C4-2B (cell line): Measurements from ENCODE around the gene CHCHD6.

Source experiments
- CTCF ChIP-seq: fragments of 450-650 bp; conservative IDR thresholded peaks from 2 replicates; pipeline ENCODE4 v1.5.1; 2017; ENCODE audit warnings: mild to moderate bottlenecking
- ZFX ChIP-seq: fragments of 450-650 bp; IDR thresholded peaks from 2 replicates; pipeline ENCODE4 v1.6.1; 2017

GRCh38 chr3:126851934-126852333 is 147.9 kb downstream of the CHCHD6 start:
- no peak for TF ChIP-seq CTCF
- TF ChIP-seq ZFX, result no peak
